Uterus (tissue), 2 donors: Measurements from ENCODE around the gene FAT1.

Experiments
- POLR2A ChIP-seq, 2 donors: fragments of 450-650 bp; IDR thresholded peaks; one replicate each; pipeline ENCODE4 v1.6.1; 2016; ENCODE audit warnings: antibody characterized with exemption in 2 of 2, mild to moderate bottlenecking in 1 of 2, moderate library complexity in 1 of 2
- TF ChIP-seq, protein P1 (sequence below), 4 experiments: fragments of 200-600 bp in 2 of 4; fragments of 450-650 bp in 2 of 4; sonication (generic) in 2 of 4; IDR thresholded peaks; one replicate each; pipeline ENCODE4 v1.5.1; 2016 to 2019; ENCODE audit warnings: antibody characterized with exemption in 4 of 4, mild to moderate bottlenecking in 2 of 4, moderate library complexity in 1 of 4

DNA sequence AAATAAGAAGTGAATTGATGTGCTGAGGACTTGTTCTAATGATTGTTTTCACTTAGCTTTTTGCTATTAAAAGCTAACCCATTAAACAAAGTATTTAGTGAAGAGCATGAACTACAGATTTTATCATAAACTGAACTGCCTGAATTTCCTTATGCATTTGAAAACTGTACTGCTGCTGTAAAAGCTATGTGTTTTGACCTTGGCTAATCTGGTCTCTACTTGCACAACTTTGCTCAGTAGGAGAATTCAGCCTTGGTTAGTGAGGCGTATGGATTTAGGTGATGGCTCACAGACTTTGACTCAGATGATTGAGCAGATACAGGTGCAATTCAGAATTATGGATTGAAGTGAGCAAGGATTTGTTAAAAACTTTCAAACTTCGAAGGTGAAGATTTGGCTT, 38.7 kb upstream of the FAT1 start:
- TF ChIP-seq, protein P1, sequence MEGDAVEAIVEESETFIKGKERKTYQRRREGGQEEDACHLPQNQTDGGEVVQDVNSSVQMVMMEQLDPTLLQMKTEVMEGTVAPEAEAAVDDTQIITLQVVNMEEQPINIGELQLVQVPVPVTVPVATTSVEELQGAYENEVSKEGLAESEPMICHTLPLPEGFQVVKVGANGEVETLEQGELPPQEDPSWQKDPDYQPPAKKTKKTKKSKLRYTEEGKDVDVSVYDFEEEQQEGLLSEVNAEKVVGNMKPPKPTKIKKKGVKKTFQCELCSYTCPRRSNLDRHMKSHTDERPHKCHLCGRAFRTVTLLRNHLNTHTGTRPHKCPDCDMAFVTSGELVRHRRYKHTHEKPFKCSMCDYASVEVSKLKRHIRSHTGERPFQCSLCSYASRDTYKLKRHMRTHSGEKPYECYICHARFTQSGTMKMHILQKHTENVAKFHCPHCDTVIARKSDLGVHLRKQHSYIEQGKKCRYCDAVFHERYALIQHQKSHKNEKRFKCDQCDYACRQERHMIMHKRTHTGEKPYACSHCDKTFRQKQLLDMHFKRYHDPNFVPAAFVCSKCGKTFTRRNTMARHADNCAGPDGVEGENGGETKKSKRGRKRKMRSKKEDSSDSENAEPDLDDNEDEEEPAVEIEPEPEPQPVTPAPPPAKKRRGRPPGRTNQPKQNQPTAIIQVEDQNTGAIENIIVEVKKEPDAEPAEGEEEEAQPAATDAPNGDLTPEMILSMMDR (IDR thresholded peaks at IDR 0.05), result no peak
- no peak for TF ChIP-seq POLR2A (IDR thresholded peaks at IDR 0.05)
